ENCODE results near the gene HSDL1.

GRCh38 chr16:84155226-84155625 is 10.2 kb upstream of the HSDL1 start:
- TF ChIP-seq CTCF (IDR thresholded peaks at IDR 0.05): no peak
- no peak for TF ChIP-seq POLR2A (IDR thresholded peaks at IDR 0.05)

All from body of pancreas (tissue), 4 donors.